ENCODE results near the gene ZSCAN12. TPM values are rescaled to one million over a fixed set of nuclear protein-coding genes. Genes with fewer than 3 reads are reported as not detected.

Gene ZSCAN12
- total RNA-seq, 4 donors from 2014 or later: 2.7 to 5.5 (median 4.4) TPM

- ATAC-seq (ENCODE audit: low FRiP score) (no peak), DNase-seq (ENCODE audit: low spot score) (no peak)
- TF ChIP-seq CTCF (IDR thresholded peaks at IDR 0.05): no peak
These were observed 36.9 kb upstream of the ZSCAN12 start for GRCh38 chr6:28436404-28436803.

- DNase-seq (ENCODE audit: low spot score) (no peak), ATAC-seq (ENCODE audit: low FRiP score) (no peak)
- no peak for TF ChIP-seq CTCF (IDR thresholded peaks at IDR 0.05)
These were observed 33.6 kb upstream of the ZSCAN12 start for GRCh38 chr6:28433119-28433518.

- ATAC-seq (ENCODE audit: low FRiP score): no peak
- DNase-seq (ENCODE audit: low spot score): no peak
- no peak for TF ChIP-seq CTCF (IDR thresholded peaks at IDR 0.05)
These were observed 30.2 kb upstream of the ZSCAN12 start for GRCh38 chr6:28429781-28430180.

- ATAC-seq (ENCODE audit: low FRiP score) (no peak), DNase-seq (ENCODE audit: low spot score) (no peak)
- TF ChIP-seq CTCF (IDR thresholded peaks at IDR 0.05): no peak
These were observed 26.5 kb upstream of the ZSCAN12 start for GRCh38 chr6:28425944-28426541.

- ATAC-seq (ENCODE audit: low FRiP score): no peak
These were observed 24.6 kb upstream of the ZSCAN12 start for GRCh38 chr6:28424163-28424562.

GRCh38 chr6:28423546-28423945, 24.0 kb upstream of the ZSCAN12 start:
- TF ChIP-seq CTCF (IDR thresholded peaks at IDR 0.05): no peak
- ATAC-seq (ENCODE audit: low FRiP score) (no peak), DNase-seq (ENCODE audit: low spot score) (no peak)

More at GRCh38 chr6:28424163-28424562, 24.6 kb upstream of the ZSCAN12 start:
- no peak for DNase-seq (ENCODE audit: low spot score)
- TF ChIP-seq CTCF (IDR thresholded peaks at IDR 0.05): no peak

GRCh38 chr6:28413681-28414080, 14.1 kb upstream of the ZSCAN12 start:
- no peak for ATAC-seq (ENCODE audit: low FRiP score)
- DNase-seq (ENCODE audit: low spot score): no peak
- no peak for TF ChIP-seq CTCF (IDR thresholded peaks at IDR 0.05)

Data from omental fat pad (tissue), 4 donors.